Prostate gland (tissue), 2 donors: ENCODE results near the gene CAB39L. TPM values are rescaled to one million over a fixed set of nuclear protein-coding genes. Genes with fewer than 3 reads are reported as not detected.

ENCODE experiments used
- DNase-seq: peaks from one replicate; pipeline ENCODE4 v3.0.0-alpha.2; 2019; ENCODE audit warnings: low spot score
- H3K27ac ChIP-seq, 2 donors: fragments of 200-600 bp; sonication (generic); 2 replicates each; pipeline ENCODE4 v1.5.1; 2017 to 2019
- H3K27me3 ChIP-seq: fragments of 200-600 bp; sonication (generic); replicated peaks from 2 replicates; pipeline ENCODE4 v1.5.1; 2019; ENCODE audit not compliant: insufficient read depth
- H3K36me3 ChIP-seq, 2 donors: fragments of 200-600 bp; sonication (generic); 1 replicate in 1 of 2; 2 replicates in 1 of 2; pipeline versions ENCODE4 v1.5.1 to v1.8.1; 2017 to 2019
- H3K4me1 ChIP-seq: fragments of 200-600 bp; sonication (generic); replicated peaks from 2 replicates; pipeline ENCODE4 v1.5.1; 2019
- H3K4me3 ChIP-seq, 2 donors: fragments of 200-600 bp; sonication (generic); 2 replicates each; pipeline ENCODE4 v1.5.1; 2017 to 2019
- H3K9me3 ChIP-seq: fragments of 200-600 bp; sonication (generic); 2 replicates; pipeline ENCODE4 v1.5.1; 2017
- CTCF ChIP-seq, 4 experiments: fragments of 200-600 bp in 2 of 4; fragments of 450-650 bp in 2 of 4; sonication (generic) in 2 of 4; IDR thresholded peaks; 1 replicate in 3 of 4; 2 replicates in 1 of 4; pipeline ENCODE4 v1.5.1; 2016 to 2019; ENCODE audit warnings: antibody characterized with exemption in 4 of 4, mild to moderate bottlenecking in 2 of 4, moderate library complexity in 2 of 4
- POLR2A ChIP-seq: fragments of 450-650 bp; IDR thresholded peaks from one replicate; pipeline ENCODE4 v1.6.1; 2016; ENCODE audit warnings: antibody characterized with exemption, mild to moderate bottlenecking
- POLR2AphosphoS5 ChIP-seq: sonication (generic); formaldehyde crosslinking; IDR thresholded peaks from one replicate; pipeline ENCODE4 v1.6.1; 2017; ENCODE audit warnings: antibody characterized with exemption
- WGBS: methylation state at CpG from one replicate; pipeline ENCODE4 v1.1.5; 2018; 5-methylcytosine and 5-hydroxymethylcytosine counted together
- intact Hi-C: fragments of 100-400 bp; cut with DNase I; formaldehyde crosslinking; loops from one replicate; pipeline ENCODE4 v1.14.2; 2022
- total RNA-seq, 2 donors: library from RNA; depleted of rRNA; stranded (reverse); fragments of >200 nt; gene quantifications; one replicate each; pipeline ENCODE4 v1.1.0, GENCODE V29; 2016

The CAB39L gene
- total RNA-seq, 2 donors from 2014 or later, result 43.9 to 96.5 TPM

GRCh38 chr13:49457221-49457620 lies 13.4 kb upstream of the CAB39L start:
- Histone ChIP-seq H3K9me3 (no peaks in the 10 kb centered on the region), H3K36me3 (no peaks in the 10 kb centered on the region), H3K27ac (no peak overlapping the region), H3K27me3 (no peaks in the 10 kb centered on the region), H3K4me3 (no peak overlapping the region), H3K4me1 (no peaks in the 10 kb centered on the region)
- TF ChIP-seq CTCF (IDR thresholded peaks at IDR 0.05), result no peak
- DNase-seq, result no peak
- 78% methylated on average over 7 of the region's 7 CpGs for WGBS
- intact Hi-C loops, result no loop called here

- no peak for DNase-seq
- no peak overlapping the region for H3K4me3 ChIP-seq
- H3K36me3 ChIP-seq, result no peaks in the 10 kb centered on the region
- no peaks in the 10 kb centered on the region for H3K9me3 ChIP-seq
- WGBS, result 100% methylated on average over 1 of the region's 1 CpG
- no peaks in the 10 kb centered on the region for H3K27me3 ChIP-seq
- no peaks in the 10 kb centered on the region for H3K4me1 ChIP-seq
- TF ChIP-seq POLR2AphosphoS5, result no peak
- TF ChIP-seq POLR2A, result no peak
- no peak for TF ChIP-seq CTCF (IDR thresholded peaks at IDR 0.05)
- no peak overlapping the region for H3K27ac ChIP-seq
- intact Hi-C loops, result no loop called here
Measured at GRCh38 chr13:49456156-49456555, 12.3 kb upstream of the CAB39L start.

GRCh38 chr13:49455007-49455398 lies 11.1 kb upstream of the CAB39L start:
- no peaks in the 10 kb centered on the region for H3K9me3 ChIP-seq
- no peak overlapping the region for H3K27ac ChIP-seq
- TF ChIP-seq CTCF (IDR thresholded peaks at IDR 0.05), result no peak
- TF ChIP-seq POLR2A, result no peak
- no peak for TF ChIP-seq POLR2AphosphoS5
- no peaks in the 10 kb centered on the region for H3K27me3 ChIP-seq
- no peaks in the 10 kb centered on the region for H3K4me1 ChIP-seq
- no peak overlapping the region for H3K4me3 ChIP-seq
- no peak for DNase-seq
- no peaks in the 10 kb centered on the region for H3K36me3 ChIP-seq
- intact Hi-C loops, result no loop called here

DNA sequence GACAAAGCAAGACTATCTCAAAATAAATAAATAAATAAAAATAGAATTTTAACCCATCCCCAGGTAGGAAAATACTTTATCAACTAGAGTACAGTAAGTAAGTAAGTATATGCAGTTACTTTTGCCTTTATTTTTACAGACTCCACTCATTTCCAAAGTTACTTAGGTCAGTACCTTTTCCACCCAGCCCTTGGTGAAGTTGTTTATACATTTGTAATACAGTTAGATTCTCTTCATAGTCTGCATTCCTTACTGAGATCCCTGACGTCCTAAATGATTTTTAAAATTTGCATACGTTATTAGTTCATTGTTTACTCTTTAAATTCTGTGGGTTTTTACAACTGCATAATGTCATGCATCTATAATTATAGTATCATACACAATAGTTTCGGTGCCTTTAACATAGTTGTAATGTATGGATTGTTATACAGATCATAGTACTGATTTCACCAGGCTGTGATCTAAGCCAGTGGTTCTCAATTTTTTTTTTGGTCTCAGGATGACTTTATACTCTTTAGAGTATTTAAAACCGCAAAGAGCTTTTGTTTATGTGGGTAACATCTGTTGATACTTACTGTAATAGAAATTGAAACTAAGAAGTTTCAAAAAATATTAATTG lies 10.6 kb upstream of the CAB39L start:
- DNase-seq, result no peak
- intact Hi-C loops, result no loop called here
- no peaks in the 10 kb centered on the region for H3K27me3 ChIP-seq
- WGBS, result 75% methylated on average over 4 of the region's 4 CpGs
- H3K9me3 ChIP-seq, result no peaks in the 10 kb centered on the region
- no peaks in the 10 kb centered on the region for H3K4me1 ChIP-seq
- H3K36me3 ChIP-seq, result no peaks in the 10 kb centered on the region
- TF ChIP-seq POLR2AphosphoS5 (no peak), POLR2A (no peak), CTCF (IDR thresholded peaks at IDR 0.05) (no peak)
- no peak overlapping the region for H3K4me3 ChIP-seq
- no peak overlapping the region for H3K27ac ChIP-seq

GRCh38 chr13:49453465-49453864 lies 9.6 kb upstream of the CAB39L start:
- Histone ChIP-seq H3K36me3 (no peaks in the 10 kb centered on the region), H3K27me3 (no peaks in the 10 kb centered on the region), H3K27ac (no peak overlapping the region), H3K9me3 (no peaks in the 10 kb centered on the region), H3K4me3 (no peak overlapping the region), H3K4me1 (no peaks in the 10 kb centered on the region)
- WGBS, result 85% methylated on average over 7 of the region's 7 CpGs
- intact Hi-C loops, result no loop called here
- TF ChIP-seq CTCF (IDR thresholded peaks at IDR 0.05), result no peak
- TF ChIP-seq POLR2AphosphoS5, result no peak
- no peak for TF ChIP-seq POLR2A
- no peak for DNase-seq
